ENCODE data around the gene FYN. TPM values are rescaled to one million over a fixed set of nuclear protein-coding genes. Genes with fewer than 3 reads are reported as not detected.

Gene FYN
- total and polyA plus RNA-seq, 2 of the 13 experiments (the other 11 are each of a cell fraction or from before 2014, with no cell fraction given) = 15.5 to 24.6 TPM

DNA sequence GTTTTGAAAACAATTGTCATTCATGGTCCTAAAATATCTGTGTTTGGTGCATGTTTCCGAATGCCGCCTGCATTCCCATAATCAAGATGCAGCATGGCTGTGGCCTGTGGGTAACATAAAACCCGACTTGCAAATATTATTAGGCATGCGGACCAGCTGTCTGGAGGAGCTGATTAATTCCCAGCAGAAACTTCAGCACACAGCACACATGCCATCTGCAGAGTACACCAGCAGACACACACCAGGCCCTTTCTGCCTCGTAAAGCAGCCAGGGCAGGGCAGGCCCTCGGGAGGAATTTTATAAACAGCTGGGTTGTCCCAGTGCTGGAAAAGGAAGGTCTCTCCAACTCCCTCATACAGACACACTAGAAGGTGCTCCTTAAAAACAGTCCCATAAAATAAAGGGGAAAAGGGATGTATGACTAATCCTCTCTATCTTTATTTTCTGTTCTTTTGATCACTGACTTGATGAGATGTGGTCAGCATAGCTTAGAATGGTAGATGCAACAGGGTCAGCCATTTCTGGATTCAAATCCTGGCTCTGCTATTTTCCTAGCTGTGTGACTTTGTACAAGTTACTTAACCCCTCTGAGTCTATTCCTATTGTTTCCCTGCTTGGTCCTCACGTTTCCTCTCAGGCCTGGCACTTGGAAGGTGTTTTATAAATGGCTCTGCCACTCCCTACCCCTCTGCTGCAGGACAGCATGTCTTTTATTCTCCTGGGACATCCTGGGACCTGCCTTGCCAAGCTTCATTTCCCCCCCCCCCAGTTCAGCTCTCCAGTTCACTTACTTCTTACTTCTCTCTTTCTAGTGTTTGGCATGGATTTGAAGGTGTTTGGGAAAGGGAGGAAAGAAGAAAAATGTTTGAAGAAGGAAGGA lies 181.7 kb downstream of the FYN start (continued):
- no peak for TF ChIP-seq HNF4G (IDR thresholded peaks at IDR 0.05; ENCODE audit: borderline replicate concordance, low read depth, low read length)
- no peak for TF ChIP-seq HNF4G (CRISPR knock-in tag; IDR thresholded peaks at IDR 0.05; ENCODE audit: borderline replicate concordance, low read depth)
- TF ChIP-seq, protein P1, sequence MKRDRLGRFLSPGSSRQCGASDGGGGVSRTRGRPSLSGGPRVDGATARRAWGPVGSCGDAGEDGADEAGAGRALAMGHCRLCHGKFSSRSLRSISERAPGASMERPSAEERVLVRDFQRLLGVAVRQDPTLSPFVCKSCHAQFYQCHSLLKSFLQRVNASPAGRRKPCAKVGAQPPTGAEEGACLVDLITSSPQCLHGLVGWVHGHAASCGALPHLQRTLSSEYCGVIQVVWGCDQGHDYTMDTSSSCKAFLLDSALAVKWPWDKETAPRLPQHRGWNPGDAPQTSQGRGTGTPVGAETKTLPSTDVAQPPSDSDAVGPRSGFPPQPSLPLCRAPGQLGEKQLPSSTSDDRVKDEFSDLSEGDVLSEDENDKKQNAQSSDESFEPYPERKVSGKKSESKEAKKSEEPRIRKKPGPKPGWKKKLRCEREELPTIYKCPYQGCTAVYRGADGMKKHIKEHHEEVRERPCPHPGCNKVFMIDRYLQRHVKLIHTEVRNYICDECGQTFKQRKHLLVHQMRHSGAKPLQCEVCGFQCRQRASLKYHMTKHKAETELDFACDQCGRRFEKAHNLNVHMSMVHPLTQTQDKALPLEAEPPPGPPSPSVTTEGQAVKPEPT (CRISPR knock-in tag; IDR thresholded peaks at IDR 0.05; ENCODE audit: low read depth) = no peak
- no peak for TF ChIP-seq ZNF670 (CRISPR knock-in tag; IDR thresholded peaks at IDR 0.05; ENCODE audit: borderline replicate concordance)

DNA sequence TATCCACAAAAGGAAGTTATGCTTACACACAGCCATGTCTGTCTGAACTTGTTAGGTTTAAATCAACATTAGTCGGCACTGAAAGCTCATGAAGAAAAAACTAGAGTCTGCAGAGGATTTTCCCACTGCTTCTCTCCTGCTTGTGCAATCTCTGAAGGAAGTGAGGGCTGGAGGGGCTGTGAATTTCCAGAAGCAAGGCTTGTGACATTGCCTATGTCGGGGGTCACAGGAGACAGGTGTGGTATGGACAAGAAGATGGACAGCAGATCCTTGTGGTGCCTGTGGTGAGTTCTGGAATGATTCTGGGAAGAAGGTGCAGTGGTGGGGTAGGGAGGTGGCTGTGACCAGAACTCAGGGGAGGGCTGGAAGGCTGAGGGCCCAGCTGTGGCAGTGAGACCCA lies 183.3 kb downstream of the FYN start:
- no peaks in the 10 kb centered on the region for H4K20me1 ChIP-seq (ENCODE audit: insufficient read depth, low read length)
- H3K9ac ChIP-seq (ENCODE audit: insufficient read depth, low read depth, low read length) = no peak overlapping the region
- WGBS (ENCODE audit: low lambda C conversion rate) = 65% methylated on average over 2 of the region's 2 CpGs
- no peak overlapping the region for H2AFZ ChIP-seq (ENCODE audit: low read length)
- ChIA-PET POLR2A (no interaction called here), CTCF (ENCODE audit: low intra/inter-chr PET ratio, low total read pairs) (no interaction called here)
- TF ChIP-seq NFIC (IDR thresholded peaks at IDR 0.05; ENCODE audit: low read length) (no peak), ZNF713 (CRISPR knock-in tag; IDR thresholded peaks at IDR 0.05) (no peak), ZNF589 (CRISPR knock-in tag; conservative IDR thresholded peaks at IDR 0.05) (no peak), HDAC6 (IDR thresholded peaks at IDR 0.05; ENCODE audit: low read depth, low read length) (no peak), NFYC (CRISPR knock-in tag; IDR thresholded peaks at IDR 0.05) (no peak), ZNF350 (CRISPR knock-in tag; IDR thresholded peaks at IDR 0.05; ENCODE audit: borderline replicate concordance, low read depth) (no peak), SP140L (CRISPR knock-in tag; IDR thresholded peaks at IDR 0.05; ENCODE audit: borderline replicate concordance) (no peak)
- TF ChIP-seq, protein P2, sequence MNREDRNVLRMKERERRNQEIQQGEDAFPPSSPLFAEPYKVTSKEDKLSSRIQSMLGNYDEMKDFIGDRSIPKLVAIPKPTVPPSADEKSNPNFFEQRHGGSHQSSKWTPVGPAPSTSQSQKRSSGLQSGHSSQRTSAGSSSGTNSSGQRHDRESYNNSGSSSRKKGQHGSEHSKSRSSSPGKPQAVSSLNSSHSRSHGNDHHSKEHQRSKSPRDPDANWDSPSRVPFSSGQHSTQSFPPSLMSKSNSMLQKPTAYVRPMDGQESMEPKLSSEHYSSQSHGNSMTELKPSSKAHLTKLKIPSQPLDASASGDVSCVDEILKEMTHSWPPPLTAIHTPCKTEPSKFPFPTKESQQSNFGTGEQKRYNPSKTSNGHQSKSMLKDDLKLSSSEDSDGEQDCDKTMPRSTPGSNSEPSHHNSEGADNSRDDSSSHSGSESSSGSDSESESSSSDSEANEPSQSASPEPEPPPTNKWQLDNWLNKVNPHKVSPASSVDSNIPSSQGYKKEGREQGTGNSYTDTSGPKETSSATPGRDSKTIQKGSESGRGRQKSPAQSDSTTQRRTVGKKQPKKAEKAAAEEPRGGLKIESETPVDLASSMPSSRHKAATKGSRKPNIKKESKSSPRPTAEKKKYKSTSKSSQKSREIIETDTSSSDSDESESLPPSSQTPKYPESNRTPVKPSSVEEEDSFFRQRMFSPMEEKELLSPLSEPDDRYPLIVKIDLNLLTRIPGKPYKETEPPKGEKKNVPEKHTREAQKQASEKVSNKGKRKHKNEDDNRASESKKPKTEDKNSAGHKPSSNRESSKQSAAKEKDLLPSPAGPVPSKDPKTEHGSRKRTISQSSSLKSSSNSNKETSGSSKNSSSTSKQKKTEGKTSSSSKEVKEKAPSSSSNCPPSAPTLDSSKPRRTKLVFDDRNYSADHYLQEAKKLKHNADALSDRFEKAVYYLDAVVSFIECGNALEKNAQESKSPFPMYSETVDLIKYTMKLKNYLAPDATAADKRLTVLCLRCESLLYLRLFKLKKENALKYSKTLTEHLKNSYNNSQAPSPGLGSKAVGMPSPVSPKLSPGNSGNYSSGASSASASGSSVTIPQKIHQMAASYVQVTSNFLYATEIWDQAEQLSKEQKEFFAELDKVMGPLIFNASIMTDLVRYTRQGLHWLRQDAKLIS (CRISPR knock-in tag; IDR thresholded peaks at IDR 0.05) = no peak
- TF ChIP-seq, protein P3, sequence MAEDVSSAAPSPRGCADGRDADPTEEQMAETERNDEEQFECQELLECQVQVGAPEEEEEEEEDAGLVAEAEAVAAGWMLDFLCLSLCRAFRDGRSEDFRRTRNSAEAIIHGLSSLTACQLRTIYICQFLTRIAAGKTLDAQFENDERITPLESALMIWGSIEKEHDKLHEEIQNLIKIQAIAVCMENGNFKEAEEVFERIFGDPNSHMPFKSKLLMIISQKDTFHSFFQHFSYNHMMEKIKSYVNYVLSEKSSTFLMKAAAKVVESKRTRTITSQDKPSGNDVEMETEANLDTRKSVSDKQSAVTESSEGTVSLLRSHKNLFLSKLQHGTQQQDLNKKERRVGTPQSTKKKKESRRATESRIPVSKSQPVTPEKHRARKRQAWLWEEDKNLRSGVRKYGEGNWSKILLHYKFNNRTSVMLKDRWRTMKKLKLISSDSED (CRISPR knock-in tag; IDR thresholded peaks at IDR 0.05) = no peak
- no peaks in the 10 kb centered on the region for H3K79me2 ChIP-seq (ENCODE audit: insufficient read depth, low read length)
- H3K9me3 ChIP-seq (ENCODE audit: low read length) = no peaks in the 10 kb centered on the region
- H3K4me1 ChIP-seq (ENCODE audit: insufficient read depth, low read length) = peaks cover 36% of the 10 kb centered on the region
- H3K4me3 ChIP-seq (replicated peaks in 1 of 3; ENCODE audit: insufficient read depth in 1 of 3, low read depth in 2 of 3, low read length in 3 of 3) = no peak overlapping the region
- BruUV-seq (replicated peaks) = no TSS peak
- peaks cover 4 to 10% of the 10 kb centered on the region in 2 experiments; a peak in 3 of 5 replicates for H3K36me3 ChIP-seq (replicated peaks in 1 of 2; ENCODE audit: control insufficient read depth in 1 of 2, insufficient read depth in 2 of 2, low read length in 2 of 2)
- H3K4me2 ChIP-seq (ENCODE audit: low read depth, low read length) = no peak overlapping the region
- intact Hi-C loops (cut with micrococcal nuclease; ENCODE audit: unreplicated experiment) = no loop called here
- no peak overlapping the region for H3K27ac ChIP-seq (ENCODE audit: extremely low read length, insufficient read depth, low read length)
- no peak for ATAC-seq
- no peak for DNase-seq (ENCODE audit: low spot score)
- in situ Hi-C loops (cut with HindIII; ENCODE audit: extremely low pct_ligation_motif_present, low pct_unique_long_range_greater_than_20kb) = no loop called here
- FAIRE-seq = no peak
- H3K27me3 ChIP-seq (ENCODE audit: control insufficient read depth in 1 of 2, insufficient read depth in 2 of 2, low read length in 2 of 2) = no peaks in the 10 kb centered on the region

All from HepG2 (cell line).